Duodenal mucosa (tissue), 2 donors: ENCODE measurements around the gene ZNF3.

ENCODE experiments used
- H3K27ac ChIP-seq: one replicate; pipeline ENCODE4 v1.7.0; 2013; ENCODE audit warnings: low read depth, low read length
- H3K27me3 ChIP-seq, 2 donors: one replicate each; pipeline ENCODE4 v1.7.0; 2013; ENCODE audit warnings: low read length in 2 of 2, control low read depth in 1 of 2; ENCODE audit not compliant: insufficient read depth in 2 of 2, control insufficient read depth in 1 of 2
- H3K36me3 ChIP-seq, 2 donors: one replicate each; pipeline ENCODE4 v1.7.0; 2013; ENCODE audit warnings: low read length in 2 of 2, control low read depth in 1 of 2; ENCODE audit not compliant: insufficient read depth in 2 of 2, control insufficient read depth in 1 of 2
- H3K4me1 ChIP-seq, 2 donors: one replicate each; pipeline ENCODE4 v1.7.0; 2013; ENCODE audit warnings: low read length in 2 of 2, control low read depth in 1 of 2; ENCODE audit not compliant: insufficient read depth in 2 of 2, control insufficient read depth in 1 of 2
- H3K4me3 ChIP-seq, 2 donors: one replicate each; pipeline ENCODE4 v1.7.0; 2013; ENCODE audit warnings: low read length in 2 of 2, low read depth in 1 of 2
- H3K9ac ChIP-seq, 2 donors: one replicate each; pipeline ENCODE4 v1.7.0; 2013; ENCODE audit warnings: low read length in 2 of 2, low read depth in 1 of 2
- H3K9me3 ChIP-seq, 2 donors: one replicate each; pipeline ENCODE4 v1.7.0; 2013; ENCODE audit warnings: low read length in 2 of 2, control low read depth in 1 of 2; ENCODE audit not compliant: control insufficient read depth in 1 of 2

Gene ZNF3

GRCh38 chr7:100122568-100122967 lies 41.0 kb upstream of the ZNF3 start:
- Histone ChIP-seq H3K27me3 (no peaks in the 10 kb centered on the region), H3K9me3 (no peaks in the 10 kb centered on the region), H3K27ac (no peak overlapping the region), H3K4me3 (no peak overlapping the region), H3K36me3 (no peaks in the 10 kb centered on the region), H3K4me1 (peaks cover 43 to 44% of the 10 kb centered on the region in 2 donors), H3K9ac (no peak overlapping the region)

- Histone ChIP-seq H3K4me3 (peak overlapping the region in 1 of 2 donors; percentile 13), H3K27me3 (no peaks in the 10 kb centered on the region), H3K36me3 (no peaks in the 10 kb centered on the region), H3K27ac (no peak overlapping the region), H3K9me3 (no peaks in the 10 kb centered on the region), H3K9ac (no peak overlapping the region), H3K4me1 (peaks cover 43 to 44% of the 10 kb centered on the region in 2 donors)
Observed at GRCh38 chr7:100122067-100122466, 40.5 kb upstream of the ZNF3 start.

GRCh38 chr7:100120733-100121036 lies 39.2 kb upstream of the ZNF3 start:
- Histone ChIP-seq H3K27me3 (no peaks in the 10 kb centered on the region), H3K9me3 (no peaks in the 10 kb centered on the region), H3K36me3 (no peaks in the 10 kb centered on the region), H3K9ac (peak overlapping the region; percentile 1 to 64), H3K4me1 (peaks cover 43 to 44% of the 10 kb centered on the region in 2 donors), H3K27ac (no peak overlapping the region), H3K4me3 (peak overlapping the region; percentile 95 to 98)

DNA sequence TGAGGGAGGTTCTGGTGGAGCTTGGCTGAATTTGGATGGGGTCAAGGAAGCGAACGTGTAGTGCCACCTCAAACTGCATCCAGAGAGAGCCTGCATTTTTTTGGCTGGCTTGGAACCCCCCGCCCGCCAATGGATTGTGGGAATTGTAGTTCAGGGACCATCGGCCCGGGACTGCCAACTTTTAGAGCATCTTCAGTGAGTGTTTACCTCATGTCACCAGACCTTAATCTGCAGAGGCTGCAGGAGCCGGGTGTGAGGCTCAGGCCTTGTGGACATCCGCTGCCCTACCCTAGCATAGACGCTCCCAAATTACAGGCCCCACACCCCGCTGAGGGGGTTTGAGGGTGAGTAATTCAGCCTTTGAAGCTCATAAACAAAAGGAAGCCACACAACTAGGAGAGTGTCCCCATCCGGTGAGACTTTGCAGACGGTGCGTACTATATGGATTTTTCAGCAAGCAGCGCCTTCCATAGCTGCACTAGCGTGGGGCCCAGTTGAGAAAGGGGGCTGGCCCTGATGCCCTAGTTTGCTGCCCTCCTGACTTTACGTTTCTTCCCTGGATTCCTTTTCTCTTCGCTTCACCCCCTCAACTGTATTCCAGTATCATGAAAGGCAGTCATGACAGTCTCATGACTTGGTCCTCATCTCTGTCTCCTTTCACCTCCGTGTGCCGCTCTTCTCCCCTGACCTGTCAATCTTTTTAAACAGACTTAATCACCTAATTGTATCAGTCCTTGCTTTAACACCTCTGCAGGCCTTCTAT lies 38.6 kb upstream of the ZNF3 start:
- no peaks in the 10 kb centered on the region for H3K9me3 ChIP-seq
- H3K36me3 ChIP-seq: no peaks in the 10 kb centered on the region

GRCh38 chr7:100119072-100119969 lies 37.8 kb upstream of the ZNF3 start, which contains the start of the genes CNPY4 and TAF6:
Gene CNPY4, plus strand, starts transcription at chr7:100119634. Its CDS starts 111 bp downstream, at chr7:100119745.
Gene TAF6, minus strand, starts transcription at chr7:100119358. Its CDS starts 5,149 bp downstream, at chr7:100114209.
- peak within 1 kb of the TSS; percentile 41 for H3K27ac ChIP-seq
- no peaks in the 10 kb centered on the region for H3K9me3 ChIP-seq
- H3K4me3 ChIP-seq: peak within 1 kb of the TSS; percentile 95 to 98
- no peaks in the 10 kb centered on the region for H3K36me3 ChIP-seq
- H3K9ac ChIP-seq: peak within 1 kb of the TSS; percentile 45 to 64
- peaks cover 30 to 31% of the 10 kb centered on the region in 2 donors for H3K4me1 ChIP-seq
- no peaks in the 10 kb centered on the region for H3K27me3 ChIP-seq

More for the DNA sequence above, 38.6 kb upstream of the ZNF3 start:
- Histone ChIP-seq H3K4me3 (peak overlapping the region; percentile 95 to 98), H3K27me3 (no peaks in the 10 kb centered on the region), H3K4me1 (peaks cover 39% of the 10 kb centered on the region in 2 donors), H3K9ac (peak overlapping the region; percentile 45 to 64), H3K27ac (no peak overlapping the region)

- no peaks in the 10 kb centered on the region for H3K27me3 ChIP-seq
- peak overlapping the region; percentile 95 to 98 for H3K4me3 ChIP-seq
- H3K27ac ChIP-seq: no peak overlapping the region
- peaks cover 28% of the 10 kb centered on the region in 2 donors for H3K4me1 ChIP-seq
- no peaks in the 10 kb centered on the region for H3K9me3 ChIP-seq
- peaks cover 0 to 6% of the 10 kb centered on the region in 2 donors for H3K36me3 ChIP-seq
- peak overlapping the region; percentile 45 to 64 for H3K9ac ChIP-seq
Observed at GRCh38 chr7:100118388-100119071, 37.0 kb upstream of the ZNF3 start.

GRCh38 chr7:100115026-100115425 lies 33.5 kb upstream of the ZNF3 start:
- H3K9ac ChIP-seq: no peak overlapping the region
- no peak overlapping the region for H3K27ac ChIP-seq
- peaks cover 10 to 15% of the 10 kb centered on the region in 2 donors for H3K4me1 ChIP-seq
- H3K4me3 ChIP-seq: no peak overlapping the region
- H3K36me3 ChIP-seq: peaks cover 1 to 32% of the 10 kb centered on the region in 2 donors
- H3K27me3 ChIP-seq: no peaks in the 10 kb centered on the region
- H3K9me3 ChIP-seq: no peaks in the 10 kb centered on the region

GRCh38 chr7:100111914-100112313 lies 30.4 kb upstream of the ZNF3 start:
- Histone ChIP-seq H3K27me3 (no peaks in the 10 kb centered on the region), H3K27ac (no peak overlapping the region), H3K9me3 (no peaks in the 10 kb centered on the region), H3K36me3 (peaks cover 5 to 60% of the 10 kb centered on the region in 2 donors), H3K4me3 (no peak overlapping the region), H3K4me1 (no peaks in the 10 kb centered on the region), H3K9ac (no peak overlapping the region)

- Histone ChIP-seq H3K9ac (no peak overlapping the region), H3K36me3 (peaks cover 6 to 66% of the 10 kb centered on the region in 2 donors)
Observed at GRCh38 chr7:100111156-100111555, 29.6 kb upstream of the ZNF3 start.

More at GRCh38 chr7:100111156-100111555, 29.6 kb upstream of the ZNF3 start:
- Histone ChIP-seq H3K27me3 (no peaks in the 10 kb centered on the region), H3K9me3 (no peaks in the 10 kb centered on the region), H3K4me3 (no peak overlapping the region), H3K4me1 (no peaks in the 10 kb centered on the region), H3K27ac (no peak overlapping the region)
